Measurements from ENCODE around the gene IFRD1. TPM values are rescaled to one million over a fixed set of nuclear protein-coding genes. Genes with fewer than 3 reads are reported as not detected.
A peak's percentile ranks its signal among the peaks of the same experiment; 100 is the strongest.

The IFRD1 gene
- 21.0 to 38.3 TPM (median 28.6 TPM) in 3 replicates for polyA plus RNA-seq
- polyA plus RNA-seq (2011; ENCODE audit: low read depth), result 166 TPM
- polyA plus RNA-seq (2011; cell fraction: cytosol; rRNA removed), result 12.9 and 26.5 TPM in 2 replicates
- polyA plus RNA-seq (2011; cell fraction: nucleus; rRNA removed), result 47.4 and 68.1 TPM in 2 replicates
- 16.4 and 93.2 TPM in 2 replicates for polyA plus RNA-seq (2012; ENCODE audit: low replicate concordance)
- polyA minus RNA-seq, result 3.8 to 28.9 TPM (median 14.3 TPM) in 3 replicates
- 8.1 TPM for polyA minus RNA-seq (2011; cell fraction: cytosol; rRNA and poly(A)+ RNA removed)
- polyA minus RNA-seq (2011; cell fraction: nucleus; rRNA and poly(A)+ RNA removed), result 36.2 and 46.7 TPM in 2 replicates

- peak; percentile 90 for FAIRE-seq
- TF ChIP-seq EZH2 (IDR thresholded peaks at IDR 0.05; ENCODE audit: low read length) (no peak), CTCF (optimal IDR thresholded peaks at IDR 0.05 in 1 of 3, IDR thresholded peaks at IDR 0.05 in 1 of 3, conservative IDR thresholded peaks at IDR 0.05 in 1 of 3; ENCODE audit: extremely low read depth in 1 of 3, insufficient read depth in 2 of 3, low read length in 3 of 3) (no peak)
Observed at GRCh38 chr7:112449902-112450806, at the start of gene IFRD1. TSS of gene IFRD1 (plus strand) at chr7:112450460. CDS start at chr7:112450689, 229 bp downstream.

GRCh38 chr7:112404321-112404720 is 45.9 kb upstream of the IFRD1 start:
- H4K20me1 ChIP-seq (ENCODE audit: control insufficient read depth, extremely low read depth, insufficient read depth, low read length), result no peaks in the 10 kb centered on the region
- no peak overlapping the region for H3K9ac ChIP-seq (ENCODE audit: control insufficient read depth, extremely low read depth, insufficient read depth, low read length)
- H2AFZ ChIP-seq (ENCODE audit: control insufficient read depth, low read length), result no peak overlapping the region
- no peak for DNase-seq (ENCODE audit: low read depth, low spot score)
- H3K9me3 ChIP-seq (ENCODE audit: control insufficient read depth, low read depth, low read length), result no peaks in the 10 kb centered on the region
- H3K36me3 ChIP-seq (ENCODE audit: control insufficient read depth in 2 of 2, extremely low read depth in 1 of 2, insufficient read depth in 2 of 2, low read length in 2 of 2), result no peaks in the 10 kb centered on the region
- dilution Hi-C loops (cut with MboI; ENCODE audit: extremely low pct_ligation_motif_present, low sequenced_read_pairs), result no loop called here
- H3K9me1 ChIP-seq (ENCODE audit: control insufficient read depth, extremely low read depth, insufficient read depth, low read length), result no peaks in the 10 kb centered on the region
- no peaks in the 10 kb centered on the region for H3K4me1 ChIP-seq (ENCODE audit: control insufficient read depth, extremely low read depth, insufficient read depth, low read length)
- H3K79me2 ChIP-seq (ENCODE audit: control insufficient read depth, insufficient read depth, low read length), result no peaks in the 10 kb centered on the region
- no peak overlapping the region for H3K4me3 ChIP-seq (ENCODE audit: control insufficient read depth in 2 of 3, extremely low read depth in 1 of 3, insufficient read depth in 2 of 3, low read depth in 1 of 3, low read length in 3 of 3)
- no peak for FAIRE-seq
- TF ChIP-seq EZH2 (IDR thresholded peaks at IDR 0.05; ENCODE audit: low read length) (no peak), CTCF (optimal IDR thresholded peaks at IDR 0.05 in 1 of 3, IDR thresholded peaks at IDR 0.05 in 1 of 3, conservative IDR thresholded peaks at IDR 0.05 in 1 of 3; ENCODE audit: extremely low read depth in 1 of 3, insufficient read depth in 2 of 3, low read length in 3 of 3) (no peak)
- peaks cover 2% of the 10 kb centered on the region for H3K27me3 ChIP-seq (ENCODE audit: control insufficient read depth, extremely low read depth, insufficient read depth, low read length)
- H3K27ac ChIP-seq (ENCODE audit: control insufficient read depth, insufficient read depth, low read length), result no peak overlapping the region
- H3K4me2 ChIP-seq (ENCODE audit: control insufficient read depth, extremely low read depth, insufficient read depth, low read depth, low read length), result no peak overlapping the region

More at GRCh38 chr7:112449902-112450806, at the start of gene IFRD1:
- H3K36me3 ChIP-seq (ENCODE audit: control insufficient read depth in 2 of 2, extremely low read depth in 1 of 2, insufficient read depth in 2 of 2, low read length in 2 of 2), result no peaks in the 10 kb centered on the region
- H3K27me3 ChIP-seq (ENCODE audit: control insufficient read depth, extremely low read depth, insufficient read depth, low read length), result no peaks in the 10 kb centered on the region
- peak; percentile 91 for DNase-seq (ENCODE audit: low read depth, low spot score)
- H2AFZ ChIP-seq (ENCODE audit: control insufficient read depth, low read length), result peak within 1 kb of the TSS; percentile 96
- H3K9me1 ChIP-seq (ENCODE audit: control insufficient read depth, extremely low read depth, insufficient read depth, low read length), result no peaks in the 10 kb centered on the region
- H3K4me3 ChIP-seq (ENCODE audit: control insufficient read depth in 2 of 3, extremely low read depth in 1 of 3, insufficient read depth in 2 of 3, low read depth in 1 of 3, low read length in 3 of 3), result peak within 1 kb of the TSS; percentile 93 to 100 (median 97)
- H3K4me2 ChIP-seq (ENCODE audit: control insufficient read depth, extremely low read depth, insufficient read depth, low read depth, low read length), result peak within 1 kb of the TSS; percentile 97
- H3K4me1 ChIP-seq (ENCODE audit: control insufficient read depth, extremely low read depth, insufficient read depth, low read length), result peaks cover 26% of the 10 kb centered on the region
- H3K79me2 ChIP-seq (ENCODE audit: control insufficient read depth, insufficient read depth, low read length), result peaks cover 48% of the 10 kb centered on the region
- H3K9ac ChIP-seq (ENCODE audit: control insufficient read depth, extremely low read depth, insufficient read depth, low read length), result peak within 1 kb of the TSS; percentile 99
- H3K9me3 ChIP-seq (ENCODE audit: control insufficient read depth, low read depth, low read length), result no peaks in the 10 kb centered on the region
- dilution Hi-C loops (cut with MboI; ENCODE audit: extremely low pct_ligation_motif_present, low sequenced_read_pairs), result no loop called here
- peak within 1 kb of the TSS; percentile 96 for H3K27ac ChIP-seq (ENCODE audit: control insufficient read depth, insufficient read depth, low read length)
- peaks cover 6% of the 10 kb centered on the region for H4K20me1 ChIP-seq (ENCODE audit: control insufficient read depth, extremely low read depth, insufficient read depth, low read length)
